IPS DF 6.9 (cell line): ENCODE results near the gene ARHGAP32.
"Not testable (repeated sequence)": the region's sequence is repeated elsewhere in the genome, so short reads cannot be mapped to it uniquely, and the experiment has no call there.

ENCODE experiments used
- DNase-seq: peaks from one replicate; pipeline ENCODE4 v3.0.0-alpha.2; 2013; ENCODE audit warnings: low read depth, low spot score
- H3K27ac ChIP-seq: one replicate; pipeline ENCODE4 v1.5.1; 2013; ENCODE audit warnings: low read length, control low read depth
- H3K27me3 ChIP-seq: 2 replicates; pipeline ENCODE4 v1.6.1; 2013; ENCODE audit warnings: mild to moderate bottlenecking, low read length; ENCODE audit not compliant: control insufficient read depth, insufficient read depth
- H3K36me3 ChIP-seq: 2 replicates; pipeline ENCODE4 v1.6.1; 2013; ENCODE audit warnings: low read length; ENCODE audit not compliant: control insufficient read depth, insufficient read depth
- H3K4me1 ChIP-seq: 2 replicates; pipeline ENCODE4 v1.6.1; 2013; ENCODE audit warnings: low read length; ENCODE audit not compliant: control insufficient read depth, insufficient read depth
- H3K4me3 ChIP-seq: 2 replicates; pipeline ENCODE4 v1.5.1; 2013; ENCODE audit warnings: mild to moderate bottlenecking, low read length
- H3K9me3 ChIP-seq: 2 replicates; pipeline ENCODE4 v1.6.1; 2013; ENCODE audit warnings: low read length, inconsistent platforms; ENCODE audit not compliant: control insufficient read depth, insufficient read depth
- WGBS: extraction: QIAGEN DNeasy Blood & Tissue Kit; methylation state at CpG from one replicate; pipeline ENCODE4 v1.1.7; 2013; ENCODE audit warnings: mixed read lengths, missing lambda C conversion rate; ENCODE audit not compliant: insufficient read length, insufficient coverage; 5-methylcytosine and 5-hydroxymethylcytosine counted together

The ARHGAP32 gene

GRCh38 chr11:129155745-129156144, 36.4 kb downstream of the ARHGAP32 start:
- Histone ChIP-seq H3K4me1 (no peaks in the 10 kb centered on the region), H3K9me3 (no peaks in the 10 kb centered on the region), H3K4me3 (no peak overlapping the region), H3K27ac (no peak overlapping the region), H3K36me3 (no peaks in the 10 kb centered on the region), H3K27me3 (no peaks in the 10 kb centered on the region)
- no CpG with 5 or more reads among the region's 9 CpGs for WGBS
- DNase-seq: no peak

DNA sequence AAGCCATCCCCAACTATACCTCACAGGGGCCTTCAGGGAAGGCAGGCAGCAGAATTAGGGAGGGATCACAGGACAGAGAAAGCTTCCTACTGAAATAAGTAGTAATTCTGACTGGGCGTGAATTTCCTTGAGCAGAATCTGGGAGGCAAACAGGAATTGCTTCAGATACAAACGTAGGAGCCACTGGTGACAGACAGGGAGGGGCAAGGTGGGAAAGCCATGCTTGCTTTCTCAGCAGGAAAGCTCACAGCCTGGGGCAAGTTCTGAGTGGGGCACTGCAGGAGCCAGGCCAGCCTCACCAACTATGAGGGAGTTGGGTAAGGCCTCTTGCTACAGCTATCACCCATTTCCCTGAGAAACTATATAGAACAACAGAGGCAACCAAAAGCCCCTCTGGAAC, 43.6 kb downstream of the ARHGAP32 start:
- WGBS: no CpG with 5 or more reads among the region's 2 CpGs
- no peaks in the 10 kb centered on the region for H3K27me3 ChIP-seq
- no peak overlapping the region for H3K27ac ChIP-seq
- H3K36me3 ChIP-seq: no peaks in the 10 kb centered on the region
- no peaks in the 10 kb centered on the region for H3K9me3 ChIP-seq
- no peak overlapping the region for H3K4me3 ChIP-seq
- no peak for DNase-seq
- H3K4me1 ChIP-seq: no peaks in the 10 kb centered on the region

- Histone ChIP-seq H3K27me3 (no peaks in the 10 kb centered on the region), H3K4me1 (peaks cover 2% of the 10 kb centered on the region; the same call in 1 of the 2 replicates)
- no CpG with 5 or more reads among the region's 2 CpGs for WGBS
Observed at GRCh38 chr11:129146191-129146590, 45.9 kb downstream of the ARHGAP32 start.

GRCh38 chr11:129145276-129145675, 46.8 kb downstream of the ARHGAP32 start:
- Histone ChIP-seq H3K36me3 (no peaks in the 10 kb centered on the region), H3K4me1 (peaks cover 2% of the 10 kb centered on the region; the same call in 1 of the 2 replicates), H3K9me3 (no peaks in the 10 kb centered on the region), H3K27ac (no peak overlapping the region), H3K4me3 (no peak overlapping the region), H3K27me3 (no peaks in the 10 kb centered on the region)
- DNase-seq: no peak

More at GRCh38 chr11:129146191-129146590, 45.9 kb downstream of the ARHGAP32 start:
- no peak for DNase-seq
- Histone ChIP-seq H3K9me3 (no peaks in the 10 kb centered on the region), H3K27ac (no peak overlapping the region), H3K4me3 (no peak overlapping the region), H3K36me3 (no peaks in the 10 kb centered on the region)

GRCh38 chr11:129144256-129144655, 47.9 kb downstream of the ARHGAP32 start:
- H3K27me3 ChIP-seq: no peaks in the 10 kb centered on the region
- H3K9me3 ChIP-seq: no peaks in the 10 kb centered on the region
- no CpG with 5 or more reads among the region's 2 CpGs for WGBS
- H3K36me3 ChIP-seq: no peaks in the 10 kb centered on the region
- no peak overlapping the region for H3K27ac ChIP-seq
- H3K4me1 ChIP-seq: peaks cover 2% of the 10 kb centered on the region; the same call in 1 of the 2 replicates
- DNase-seq: no peak
- H3K4me3 ChIP-seq: no peak overlapping the region

GRCh38 chr11:129143335-129143734, 48.8 kb downstream of the ARHGAP32 start:
- H3K4me1 ChIP-seq: peaks cover 2% of the 10 kb centered on the region; the same call in 1 of the 2 replicates
- H3K4me3 ChIP-seq: no peak overlapping the region
- H3K27ac ChIP-seq: no peak overlapping the region
- WGBS: no CpG with 5 or more reads among the region's 8 CpGs
- DNase-seq: no peak
- H3K27me3 ChIP-seq: no peaks in the 10 kb centered on the region
- H3K9me3 ChIP-seq: no peaks in the 10 kb centered on the region
- no peaks in the 10 kb centered on the region for H3K36me3 ChIP-seq

GRCh38 chr11:129141748-129142523, 50.2 kb downstream of the ARHGAP32 start:
- H3K27ac ChIP-seq: no peak overlapping the region
- peaks cover 2% of the 10 kb centered on the region; the same call in 1 of the 2 replicates for H3K4me1 ChIP-seq
- no peaks in the 10 kb centered on the region for H3K27me3 ChIP-seq
- WGBS: no CpG with 5 or more reads among the region's 8 CpGs
- no peaks in the 10 kb centered on the region for H3K36me3 ChIP-seq
- no peak for DNase-seq
- no peaks in the 10 kb centered on the region for H3K9me3 ChIP-seq
- H3K4me3 ChIP-seq: no peak overlapping the region

GRCh38 chr11:129131316-129131715, 60.8 kb downstream of the ARHGAP32 start:
- no peak overlapping the region for H3K27ac ChIP-seq
- no peak for DNase-seq
- no peaks in the 10 kb centered on the region for H3K36me3 ChIP-seq
- H3K4me1 ChIP-seq: no peaks in the 10 kb centered on the region
- no peak overlapping the region for H3K4me3 ChIP-seq
- H3K9me3 ChIP-seq: no peaks in the 10 kb centered on the region
- no CpG with 5 or more reads among the region's 6 CpGs for WGBS
- no peaks in the 10 kb centered on the region for H3K27me3 ChIP-seq

GRCh38 chr11:129128881-129129620, 63.1 kb downstream of the ARHGAP32 start:
- not testable (repeated sequence) for H3K4me3 ChIP-seq, H3K27ac ChIP-seq, H3K4me1 ChIP-seq, H3K36me3 ChIP-seq, H3K27me3 ChIP-seq, H3K9me3 ChIP-seq, DNase-seq
- WGBS: no CpG with 5 or more reads among the region's 51 CpGs

DNA sequence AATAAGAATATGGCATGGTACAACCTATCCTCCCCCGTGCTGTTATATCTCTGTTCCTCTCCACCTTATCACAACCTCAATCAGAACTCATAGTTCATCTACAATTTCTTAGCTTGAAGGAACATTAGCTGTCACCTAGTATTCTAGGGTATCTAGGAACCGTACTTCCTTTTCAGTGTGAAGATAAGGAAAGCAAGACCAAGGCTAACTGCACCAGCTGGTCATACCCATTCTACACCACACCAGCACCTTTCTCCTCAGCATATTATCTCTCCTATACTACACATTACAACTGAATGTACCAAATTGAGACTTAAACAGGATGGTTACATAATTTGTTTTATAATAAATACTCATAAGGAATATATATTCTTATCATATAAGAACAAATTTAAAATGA, 73.1 kb downstream of the ARHGAP32 start:
- Histone ChIP-seq H3K36me3 (no peaks in the 10 kb centered on the region), H3K27me3 (no peaks in the 10 kb centered on the region), H3K27ac (no peak overlapping the region), H3K9me3 (no peaks in the 10 kb centered on the region), H3K4me3 (no peak overlapping the region), H3K4me1 (no peaks in the 10 kb centered on the region)
- no peak for DNase-seq
- WGBS: no CpG with 5 or more reads among the region's 2 CpGs
